SK-N-SH treated with all-trans-retinoic acid at 6 μM for 48 hours (cell line): ENCODE results near the gene ADCY5.

Source experiments
- ARNTL ChIP-seq: fragments of 450-650 bp; formaldehyde crosslinking; IDR thresholded peaks from 2 replicates; pipeline ENCODE4 v1.5.0; 2020; ENCODE audit warnings: low read depth, mild to moderate bottlenecking, moderate library complexity, borderline replicate concordance
- BACH2 ChIP-seq: fragments of 250-450 bp; sonication (Bioruptor Pico); IDR thresholded peaks from 2 replicates; pipeline ENCODE4 v1.9.0; 2021; ENCODE audit warnings: mild to moderate bottlenecking, borderline replicate concordance
- CREB5 ChIP-seq: fragments of 250-450 bp; sonication (Bioruptor Pico); IDR thresholded peaks from 2 replicates; pipeline ENCODE4 v1.5.1; 2020; ENCODE audit warnings: low read depth, mild to moderate bottlenecking, moderate library complexity
- ESRRG ChIP-seq: fragments of 250-450 bp; sonication (Bioruptor Pico); IDR thresholded peaks from 2 replicates; pipeline ENCODE4 v1.6.1; 2021; ENCODE audit warnings: mild to moderate bottlenecking
- OSR1 ChIP-seq: fragments of 250-450 bp; sonication (Bioruptor Pico); IDR thresholded peaks from 2 replicates; pipeline ENCODE4 v1.8.0; 2022; ENCODE audit warnings: moderate library complexity, mild to moderate bottlenecking, inconsistent platforms
- PATZ1 ChIP-seq: fragments of 250-450 bp; sonication (Bioruptor Pico); IDR thresholded peaks from 2 replicates; pipeline ENCODE4 v1.8.0; 2020; ENCODE audit warnings: mild to moderate bottlenecking, moderate library complexity, borderline replicate concordance
- TCF4 ChIP-seq: fragments of 250-450 bp; sonication (Bioruptor Pico); IDR thresholded peaks from 2 replicates; pipeline ENCODE4 v1.8.0; 2021; ENCODE audit warnings: mild to moderate bottlenecking, moderate library complexity, borderline replicate concordance
- TOX ChIP-seq: fragments of 250-450 bp; sonication (Bioruptor Pico); IDR thresholded peaks from 2 replicates; pipeline ENCODE4 v1.8.0; 2021; ENCODE audit warnings: mild to moderate bottlenecking, moderate library complexity, borderline replicate concordance
- ZFP3 ChIP-seq: fragments of 250-450 bp; sonication (Bioruptor Pico); IDR thresholded peaks from 2 replicates; pipeline ENCODE4 v1.5.0; 2020; ENCODE audit warnings: mild to moderate bottlenecking, moderate library complexity
- ZFP30 ChIP-seq: fragments of 450-650 bp; formaldehyde crosslinking; IDR thresholded peaks from 2 replicates; pipeline ENCODE4 v1.5.0; 2022; ENCODE audit warnings: mild to moderate bottlenecking, moderate library complexity
- ZNF565 ChIP-seq: fragments of 450-650 bp; formaldehyde crosslinking; conservative IDR thresholded peaks from 2 replicates; pipeline ENCODE4 v1.5.0; 2020; ENCODE audit warnings: low read depth, mild to moderate bottlenecking, moderate library complexity
- ZNF70 ChIP-seq: fragments of 450-650 bp; formaldehyde crosslinking; IDR thresholded peaks from 2 replicates; pipeline ENCODE4 v1.5.0; 2020; ENCODE audit warnings: mild to moderate bottlenecking, moderate library complexity
- ZNF8 ChIP-seq: fragments of 450-650 bp; formaldehyde crosslinking; IDR thresholded peaks from 2 replicates; pipeline ENCODE4 v1.5.0; 2020; ENCODE audit warnings: mild to moderate bottlenecking, moderate library complexity
- TF ChIP-seq, protein P1 (sequence below): fragments of 250-450 bp; sonication (Bioruptor Pico); IDR thresholded peaks from 2 replicates; pipeline ENCODE4 v1.8.0; 2021; ENCODE audit warnings: low read depth, mild to moderate bottlenecking, moderate library complexity, borderline replicate concordance

DNA sequence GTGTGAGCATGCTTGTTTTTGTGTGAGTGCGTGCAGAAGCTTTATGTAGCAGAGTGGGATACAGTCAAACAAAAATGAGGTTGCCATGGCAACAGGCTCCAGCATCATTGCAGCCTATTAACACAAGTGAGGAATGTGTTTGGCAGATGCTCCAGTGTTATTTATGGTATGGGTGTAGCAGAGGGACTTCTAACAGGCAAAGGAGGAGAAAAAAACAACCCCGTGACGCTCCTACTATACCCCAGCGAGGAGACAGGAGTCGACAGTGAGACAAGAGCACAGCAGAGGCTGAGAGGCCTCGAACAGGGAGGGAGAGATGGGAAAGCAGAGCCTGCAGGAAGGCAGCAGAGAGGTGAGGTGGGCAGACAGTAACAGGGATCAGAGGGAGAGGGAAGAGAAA, 4.9 kb downstream of the ADCY5 start:
- no peak for TF ChIP-seq ZFP30
- TF ChIP-seq PATZ1 (CRISPR knock-in tag): no peak
- TF ChIP-seq ZNF565 (CRISPR knock-in tag): no peak
- no peak for TF ChIP-seq ZNF70 (CRISPR knock-in tag)
- no peak for TF ChIP-seq ESRRG (CRISPR knock-in tag)
- no peak for TF ChIP-seq BACH2
- no peak for TF ChIP-seq CREB5 (CRISPR knock-in tag)
- no peak for TF ChIP-seq TCF4 (CRISPR knock-in tag)
- TF ChIP-seq OSR1 (CRISPR knock-in tag): no peak
- no peak for TF ChIP-seq ZFP3
- TF ChIP-seq TOX (CRISPR knock-in tag): no peak
- no peak for TF ChIP-seq ZNF8 (CRISPR knock-in tag)
- TF ChIP-seq ARNTL (CRISPR knock-in tag): no peak
- TF ChIP-seq, protein P1, sequence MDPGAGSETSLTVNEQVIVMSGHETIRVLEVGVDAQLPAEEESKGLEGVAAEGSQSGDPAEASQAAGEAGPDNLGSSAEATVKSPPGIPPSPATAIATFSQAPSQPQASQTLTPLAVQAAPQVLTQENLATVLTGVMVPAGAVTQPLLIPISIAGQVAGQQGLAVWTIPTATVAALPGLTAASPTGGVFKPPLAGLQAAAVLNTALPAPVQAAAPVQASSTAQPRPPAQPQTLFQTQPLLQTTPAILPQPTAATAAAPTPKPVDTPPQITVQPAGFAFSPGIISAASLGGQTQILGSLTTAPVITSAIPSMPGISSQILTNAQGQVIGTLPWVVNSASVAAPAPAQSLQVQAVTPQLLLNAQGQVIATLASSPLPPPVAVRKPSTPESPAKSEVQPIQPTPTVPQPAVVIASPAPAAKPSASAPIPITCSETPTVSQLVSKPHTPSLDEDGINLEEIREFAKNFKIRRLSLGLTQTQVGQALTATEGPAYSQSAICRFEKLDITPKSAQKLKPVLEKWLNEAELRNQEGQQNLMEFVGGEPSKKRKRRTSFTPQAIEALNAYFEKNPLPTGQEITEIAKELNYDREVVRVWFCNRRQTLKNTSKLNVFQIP (CRISPR knock-in tag): no peak
